Astrocyte (in vitro differentiated cells and primary cell): ENCODE data around the gene CST3. TPM values are rescaled to one million over a fixed set of nuclear protein-coding genes. Genes with fewer than 3 reads are reported as not detected.
A peak's percentile ranks its signal among the peaks of the same experiment; 100 is the strongest.

Experiments
- DNase-seq: peaks from one replicate; pipeline ENCODE4 v3.0.0-alpha.2; 2010; ENCODE audit warnings: low read depth
- FAIRE-seq: peaks from 2 replicates; lab custom pipeline; 2011; peaks lifted over from hg19 to GRCh38; lab: Jason Lieb, UNC
- H2AFZ ChIP-seq: 2 replicates; pipeline ENCODE4 v1.6.0; 2012; ENCODE audit warnings: low read depth, low read length, inconsistent platforms
- H3K27ac ChIP-seq: 2 replicates; pipeline ENCODE4 v1.5.1; 2011; ENCODE audit warnings: low read depth, low read length, inconsistent platforms
- H3K27me3 ChIP-seq: 2 replicates; pipeline ENCODE4 v1.6.0; 2011; ENCODE audit warnings: low read length, inconsistent platforms; ENCODE audit not compliant: insufficient read depth
- H3K36me3 ChIP-seq: 2 replicates; pipeline ENCODE4 v1.5.1; 2011; ENCODE audit warnings: low read length, inconsistent platforms; ENCODE audit not compliant: insufficient read depth
- H3K4me1 ChIP-seq: 2 replicates; pipeline ENCODE4 v1.5.1; 2011; ENCODE audit warnings: low read length, inconsistent platforms; ENCODE audit not compliant: insufficient read depth
- H3K4me2 ChIP-seq: 2 replicates; pipeline ENCODE4 v1.6.0; 2012; ENCODE audit warnings: low read length, inconsistent platforms
- H3K4me3 ChIP-seq: 2 replicates; pipeline ENCODE4 v1.5.1; 2011; ENCODE audit warnings: low read depth, mild to moderate bottlenecking, low read length, inconsistent platforms; ENCODE audit not compliant: insufficient read depth
- H3K79me2 ChIP-seq: 2 replicates; pipeline ENCODE4 v1.6.0; 2012; ENCODE audit warnings: mild to moderate bottlenecking, low read length, inconsistent platforms; ENCODE audit not compliant: insufficient read depth
- H3K9ac ChIP-seq: 2 replicates; pipeline ENCODE4 v1.6.0; 2012; ENCODE audit warnings: mild to moderate bottlenecking, low read length, inconsistent platforms
- H3K9me3 ChIP-seq: 2 replicates; pipeline ENCODE4 v1.5.1; 2012; ENCODE audit warnings: low read depth, mild to moderate bottlenecking, low read length, inconsistent platforms; ENCODE audit not compliant: insufficient read depth
- H4K20me1 ChIP-seq: 2 replicates; pipeline ENCODE4 v1.6.0; 2012; ENCODE audit warnings: low read length, inconsistent platforms; ENCODE audit not compliant: insufficient read depth
- H3K27ac Mint-ChIP-seq: one replicate; pipeline ENCODE4 v1.8.0; 2021; ENCODE audit warnings: mild to moderate bottlenecking, mixed read lengths; ENCODE audit not compliant: unreplicated experiment
- H3K27me3 Mint-ChIP-seq: one replicate; pipeline ENCODE4 v1.8.0; 2021; ENCODE audit warnings: low read depth, mixed read lengths; ENCODE audit not compliant: unreplicated experiment
- H3K36me3 Mint-ChIP-seq: one replicate; pipeline ENCODE4 v1.8.0; 2021; ENCODE audit warnings: low read depth, mixed read lengths; ENCODE audit not compliant: unreplicated experiment
- H3K4me1 Mint-ChIP-seq: one replicate; pipeline ENCODE4 v1.8.0; 2021; ENCODE audit warnings: low read depth, mixed read lengths; ENCODE audit not compliant: unreplicated experiment
- H3K4me3 Mint-ChIP-seq: one replicate; pipeline ENCODE4 v1.8.0; 2021; ENCODE audit warnings: mild to moderate bottlenecking, moderate library complexity, mixed read lengths; ENCODE audit not compliant: unreplicated experiment
- H3K9me3 Mint-ChIP-seq: one replicate; pipeline ENCODE4 v1.8.0; 2021; ENCODE audit warnings: mild to moderate bottlenecking, mixed read lengths; ENCODE audit not compliant: unreplicated experiment
- EZH2 ChIP-seq: IDR thresholded peaks from 2 replicates; pipeline ENCODE4 v1.6.1; 2012; ENCODE audit warnings: mild to moderate bottlenecking, low read length, inconsistent platforms; ENCODE audit not compliant: insufficient read depth
- total RNA-seq: library from RNA; stranded (reverse); gene quantifications from 2 replicates; pipeline ENCODE4 v1.2.1, GENCODE V29; 2021
- TF ChIP-seq, protein P1 (sequence below): IDR thresholded peaks from 2 replicates; pipeline ENCODE4 v1.5.1; 2011; ENCODE audit warnings: low read depth, mild to moderate bottlenecking, inconsistent platforms, low read length, moderate library complexity; ENCODE audit not compliant: insufficient read depth

Gene CST3
- total RNA-seq, 1 donor from 2014 or later, result 316 TPM

GRCh38 chr20:23669866-23670265, 32.1 kb upstream of the CST3 start:
- DNase-seq, result no peak
- Mint-ChIP-seq H3K4me3 (no peak overlapping the region), H3K9me3 (no peaks in the 10 kb centered on the region)

GRCh38 chr20:23669327-23669726, 31.6 kb upstream of the CST3 start:
- Histone ChIP-seq H2AFZ (no peak overlapping the region), H3K9ac (no peak overlapping the region), H3K79me2 (no peaks in the 10 kb centered on the region), H4K20me1 (no peaks in the 10 kb centered on the region), H3K4me1 (no peaks in the 10 kb centered on the region), H3K27me3 (no peaks in the 10 kb centered on the region), H3K9me3 (no peaks in the 10 kb centered on the region), H3K36me3 (no peaks in the 10 kb centered on the region), H3K4me2 (no peak overlapping the region), H3K27ac (no peak overlapping the region), H3K4me3 (no peak overlapping the region)
- Mint-ChIP-seq H3K27ac (no peak overlapping the region), H3K27me3 (no peaks in the 10 kb centered on the region), H3K9me3 (no peaks in the 10 kb centered on the region), H3K4me1 (peaks cover 4% of the 10 kb centered on the region), H3K36me3 (no peaks in the 10 kb centered on the region), H3K4me3 (no peak overlapping the region)
- TF ChIP-seq EZH2, result no peak
- TF ChIP-seq, protein P1, sequence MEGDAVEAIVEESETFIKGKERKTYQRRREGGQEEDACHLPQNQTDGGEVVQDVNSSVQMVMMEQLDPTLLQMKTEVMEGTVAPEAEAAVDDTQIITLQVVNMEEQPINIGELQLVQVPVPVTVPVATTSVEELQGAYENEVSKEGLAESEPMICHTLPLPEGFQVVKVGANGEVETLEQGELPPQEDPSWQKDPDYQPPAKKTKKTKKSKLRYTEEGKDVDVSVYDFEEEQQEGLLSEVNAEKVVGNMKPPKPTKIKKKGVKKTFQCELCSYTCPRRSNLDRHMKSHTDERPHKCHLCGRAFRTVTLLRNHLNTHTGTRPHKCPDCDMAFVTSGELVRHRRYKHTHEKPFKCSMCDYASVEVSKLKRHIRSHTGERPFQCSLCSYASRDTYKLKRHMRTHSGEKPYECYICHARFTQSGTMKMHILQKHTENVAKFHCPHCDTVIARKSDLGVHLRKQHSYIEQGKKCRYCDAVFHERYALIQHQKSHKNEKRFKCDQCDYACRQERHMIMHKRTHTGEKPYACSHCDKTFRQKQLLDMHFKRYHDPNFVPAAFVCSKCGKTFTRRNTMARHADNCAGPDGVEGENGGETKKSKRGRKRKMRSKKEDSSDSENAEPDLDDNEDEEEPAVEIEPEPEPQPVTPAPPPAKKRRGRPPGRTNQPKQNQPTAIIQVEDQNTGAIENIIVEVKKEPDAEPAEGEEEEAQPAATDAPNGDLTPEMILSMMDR, result no peak
- DNase-seq (no peak), FAIRE-seq (no peak)

More at GRCh38 chr20:23669866-23670265, 32.1 kb upstream of the CST3 start:
- Histone ChIP-seq H3K27ac (no peak overlapping the region), H2AFZ (no peak overlapping the region), H3K36me3 (no peaks in the 10 kb centered on the region), H3K79me2 (no peaks in the 10 kb centered on the region), H3K4me2 (no peak overlapping the region), H3K27me3 (no peaks in the 10 kb centered on the region), H4K20me1 (no peaks in the 10 kb centered on the region), H3K4me1 (no peaks in the 10 kb centered on the region), H3K4me3 (no peak overlapping the region), H3K9ac (no peak overlapping the region), H3K9me3 (no peaks in the 10 kb centered on the region)
- Mint-ChIP-seq H3K27ac (no peak overlapping the region), H3K4me1 (peaks cover 4% of the 10 kb centered on the region), H3K36me3 (no peaks in the 10 kb centered on the region), H3K27me3 (no peaks in the 10 kb centered on the region)
- no peak for FAIRE-seq
- TF ChIP-seq, protein P1, result no peak
- no peak for TF ChIP-seq EZH2

GRCh38 chr20:23668477-23668951, 30.8 kb upstream of the CST3 start:
- peak; percentile 4 for DNase-seq
- peaks cover 4% of the 10 kb centered on the region for H3K4me1 Mint-ChIP-seq
- no peak overlapping the region for H3K27ac Mint-ChIP-seq
- Histone ChIP-seq H3K4me1 (no peaks in the 10 kb centered on the region), H3K27ac (no peak overlapping the region), H3K79me2 (no peaks in the 10 kb centered on the region), H3K27me3 (no peaks in the 10 kb centered on the region), H3K36me3 (no peaks in the 10 kb centered on the region), H2AFZ (no peak overlapping the region), H3K9ac (no peak overlapping the region), H4K20me1 (no peaks in the 10 kb centered on the region), H3K4me2 (no peak overlapping the region), H3K4me3 (no peak overlapping the region), H3K9me3 (no peaks in the 10 kb centered on the region)
- no peaks in the 10 kb centered on the region for H3K9me3 Mint-ChIP-seq
- no peaks in the 10 kb centered on the region for H3K36me3 Mint-ChIP-seq
- no peaks in the 10 kb centered on the region for H3K27me3 Mint-ChIP-seq
- TF ChIP-seq, protein P1, result peak; percentile 78
- TF ChIP-seq EZH2, result no peak
- no peak overlapping the region for H3K4me3 Mint-ChIP-seq
- FAIRE-seq, result no peak
